ENCODE measurements around the gene RANBP3.
"Not testable (repeated sequence)": the region's sequence is repeated elsewhere in the genome, so short reads cannot be mapped to it uniquely, and the experiment has no call there.

The RANBP3 gene

GRCh38 chr19:5883157-5883873 lies 94.6 kb downstream of the RANBP3 start:
- DNase-seq (ENCODE audit: low spot score): not testable (repeated sequence)

DNA sequence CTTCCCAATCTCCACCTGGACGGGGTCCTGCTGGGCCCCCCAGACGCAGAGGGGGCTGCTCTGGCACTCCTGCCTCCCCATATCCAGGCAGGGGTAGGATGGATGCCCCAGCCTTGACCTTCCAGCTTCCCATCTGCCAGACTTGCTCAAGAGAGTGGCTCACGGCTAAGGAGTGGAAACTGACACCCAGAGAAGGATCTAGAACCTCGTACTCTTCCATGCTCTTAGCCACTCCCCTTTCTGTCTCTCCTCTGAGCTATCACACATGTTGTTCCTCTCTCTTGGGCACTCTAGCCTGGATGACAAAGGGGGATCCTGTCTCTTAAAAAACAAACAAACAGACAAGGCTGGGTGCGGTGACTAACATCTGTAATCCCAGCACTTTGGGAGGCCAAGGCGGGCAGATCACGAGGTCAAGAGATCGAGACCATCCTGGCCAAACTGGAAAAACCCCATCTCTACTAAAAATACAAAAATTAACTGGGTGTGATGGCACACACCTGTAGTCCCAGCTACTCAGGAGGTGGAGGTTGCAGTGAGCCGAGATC lies 95.4 kb downstream of the RANBP3 start:
- no peak for DNase-seq (ENCODE audit: low spot score)

GRCh38 chr19:5881543-5882299 lies 96.2 kb downstream of the RANBP3 start:
- DNase-seq (ENCODE audit: low spot score): no peak

DNA sequence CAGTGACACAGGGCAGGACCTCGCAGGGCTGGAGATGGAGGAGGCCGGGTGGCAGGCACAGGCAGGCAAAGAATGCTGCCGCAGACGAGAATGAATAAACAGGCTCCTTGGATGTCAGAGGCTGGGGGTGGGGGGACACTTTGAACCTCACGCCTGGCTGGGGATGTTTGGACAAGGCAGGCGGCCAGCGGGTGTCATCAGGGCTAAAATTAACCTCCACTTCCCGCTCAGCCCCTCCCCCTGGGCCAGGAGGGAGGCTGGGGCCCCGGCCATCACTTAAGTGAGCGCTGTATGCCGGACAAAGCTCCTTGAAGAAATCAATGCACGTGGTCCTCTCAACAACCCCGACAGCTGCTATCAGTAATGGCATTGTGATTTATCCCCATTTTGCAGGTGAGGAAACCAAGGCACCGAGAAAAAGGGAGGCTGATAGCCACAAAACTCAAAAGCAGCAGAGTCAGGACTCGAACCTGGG lies 97.3 kb downstream of the RANBP3 start:
- no peak for DNase-seq (ENCODE audit: low spot score)

- DNase-seq (ENCODE audit: low spot score): no peak
These were observed 97.7 kb downstream of the RANBP3 start for GRCh38 chr19:5880196-5880595.

GRCh38 chr19:5877882-5878281 lies 100.1 kb downstream of the RANBP3 start:
- DNase-seq (ENCODE audit: low spot score): no peak

- no peak for DNase-seq (ENCODE audit: low spot score)
These were observed 100.5 kb downstream of the RANBP3 start for GRCh38 chr19:5877427-5877826.

- not testable (repeated sequence) for DNase-seq (ENCODE audit: low spot score)
These were observed 103.4 kb downstream of the RANBP3 start for GRCh38 chr19:5874496-5874895.

DNA sequence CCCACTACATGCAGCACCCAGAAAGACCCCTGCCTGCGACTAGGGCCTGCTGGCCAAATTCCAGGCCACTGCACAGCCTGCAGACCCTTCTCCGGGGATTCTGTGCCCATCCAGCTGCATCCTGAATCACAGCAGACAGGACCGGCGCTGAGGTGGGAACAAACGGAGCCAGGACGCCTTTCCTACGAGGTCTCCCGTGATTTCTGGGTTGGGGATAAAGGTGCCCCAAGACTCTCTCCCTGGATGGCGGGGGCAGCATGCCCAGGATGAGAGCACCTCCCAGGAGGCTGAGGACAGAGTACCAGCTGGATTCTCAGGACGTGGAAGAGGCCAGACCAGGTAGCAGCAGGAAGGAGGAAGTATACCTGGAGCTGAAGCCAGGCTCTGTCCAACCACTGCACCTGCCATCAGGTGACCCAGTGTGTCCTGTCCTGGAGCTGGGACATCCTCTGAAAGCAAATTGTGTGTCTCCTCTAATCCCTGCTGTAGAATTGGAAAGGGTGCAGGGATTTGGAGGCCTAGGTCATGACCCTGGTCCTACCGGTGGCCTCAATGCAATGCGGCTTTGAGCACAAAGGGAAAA lies 104.2 kb downstream of the RANBP3 start:
- DNase-seq (ENCODE audit: low spot score): no peak

DNA sequence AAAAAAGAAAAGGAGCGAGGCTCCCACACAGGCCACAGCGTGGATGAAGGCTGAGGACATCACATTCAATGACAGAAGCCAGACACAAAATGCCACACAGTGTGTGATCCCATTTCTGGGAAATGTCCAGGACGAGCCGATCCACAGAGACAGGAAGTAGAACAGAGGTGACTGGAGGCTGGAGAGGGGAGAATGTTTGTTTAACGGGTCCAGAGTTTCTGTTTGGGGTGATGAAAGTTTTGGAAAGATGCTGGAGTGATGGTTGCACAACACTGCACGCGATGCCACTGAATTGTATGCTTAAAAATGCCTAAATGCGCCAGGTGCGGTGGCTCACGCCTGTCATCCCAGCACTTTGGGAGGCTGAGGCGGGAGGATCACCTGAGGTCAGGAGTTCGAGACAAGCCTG lies 107.0 kb downstream of the RANBP3 start:
- DNase-seq (ENCODE audit: low spot score): no peak

DNA sequence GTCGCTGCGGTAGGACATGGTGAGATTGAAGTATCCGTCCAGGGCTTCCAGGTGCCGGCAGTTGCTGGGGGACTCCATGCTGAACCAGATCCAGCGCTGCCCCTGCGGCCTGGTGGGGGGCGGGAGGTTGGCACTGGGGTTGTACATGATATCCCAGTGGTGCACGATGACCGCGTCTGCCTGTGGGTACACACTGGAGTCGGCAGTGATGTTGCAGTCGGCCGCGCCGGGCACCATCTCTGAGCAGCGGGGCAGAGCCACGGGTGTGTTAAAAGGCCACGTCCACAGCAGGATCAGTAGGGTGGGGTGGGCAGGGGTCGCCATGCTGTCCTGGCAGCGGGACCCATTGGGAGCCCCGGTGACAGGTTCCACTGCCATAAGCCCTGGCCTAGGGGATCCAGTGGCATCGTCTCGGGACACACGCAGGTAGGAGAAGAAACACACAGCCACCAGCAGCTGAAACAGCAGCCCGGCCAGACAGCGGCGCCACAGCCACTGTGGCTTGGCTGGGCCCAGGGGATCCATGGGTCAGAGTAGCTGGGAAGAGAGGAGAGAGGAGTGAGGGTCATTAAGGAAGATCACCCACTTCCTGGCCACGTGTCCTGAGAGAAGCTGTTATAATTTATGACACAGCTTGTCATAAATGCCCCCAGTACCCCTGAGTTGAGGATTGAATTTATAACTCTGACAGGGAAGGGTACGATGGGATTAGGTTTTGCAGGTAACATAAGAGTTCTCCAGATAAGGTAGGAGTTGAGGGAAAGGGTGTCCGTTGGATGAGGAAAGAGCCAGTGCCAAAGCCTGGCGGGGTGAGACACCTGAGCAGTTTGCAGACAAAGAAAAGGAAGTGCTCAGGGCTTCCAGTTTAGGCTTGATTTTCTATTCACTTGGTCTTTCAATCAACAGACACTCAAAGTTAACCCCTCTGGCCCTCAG lies 110.5 kb downstream of the RANBP3 start:
- DNase-seq (ENCODE audit: low spot score): no peak

Measured in NAMALWA (cell line).